DMS79 treated with DMSO at 0.1 percent for 48 hours (cell line): Measurements from ENCODE around the gene C12orf60.
"Not testable (repeated sequence)": the region's sequence is repeated elsewhere in the genome, so short reads cannot be mapped to it uniquely, and the experiment has no call there.

Source experiments
- DNase-seq: peaks from one replicate; lab custom pipeline; 2025; lab: John Stamatoyannopoulos, UW

Gene C12orf60

GRCh38 chr12:14803011-14803829 lies at the start of gene C12orf60, which contains the start of gene WBP11:
Gene C12orf60, plus strand, starts transcription at chr12:14803670. Its CDS starts 19,266 bp downstream, at chr12:14822936.
Gene WBP11, minus strand, starts transcription at chr12:14803478. Its CDS starts 2,095 bp downstream, at chr12:14801383.
- peak; percentile 99 for DNase-seq

GRCh38 chr12:14756334-14757143 lies 46.9 kb upstream of the C12orf60 start:
- no peak for DNase-seq

- not testable (repeated sequence) for DNase-seq
Observed at GRCh38 chr12:14759711-14760280, 43.7 kb upstream of the C12orf60 start.

GRCh38 chr12:14765398-14765797 lies 38.1 kb upstream of the C12orf60 start:
- DNase-seq, result no peak

- not testable (repeated sequence) for DNase-seq
Observed at GRCh38 chr12:14766020-14766419, 37.5 kb upstream of the C12orf60 start.

- no peak for DNase-seq
Observed at GRCh38 chr12:14766649-14767215, 36.7 kb upstream of the C12orf60 start.

GRCh38 chr12:14767617-14768016 lies 35.9 kb upstream of the C12orf60 start:
- DNase-seq, result no peak

- DNase-seq, result peak; percentile 37
Observed at GRCh38 chr12:14768823-14769405, 34.6 kb upstream of the C12orf60 start.

GRCh38 chr12:14769466-14769968 lies 34.0 kb upstream of the C12orf60 start:
- DNase-seq, result peak; percentile 46

- DNase-seq, result peak; percentile 77
Observed at GRCh38 chr12:14769969-14770495, 33.4 kb upstream of the C12orf60 start.

GRCh38 chr12:14770496-14771461 lies 32.7 kb upstream of the C12orf60 start:
- DNase-seq, result peak; percentile 92

- DNase-seq, result peak; percentile 29
Observed at GRCh38 chr12:14771651-14772137, 31.8 kb upstream of the C12orf60 start.

GRCh38 chr12:14772946-14773345 lies 30.5 kb upstream of the C12orf60 start:
- no peak for DNase-seq

- DNase-seq, result no peak
Observed at GRCh38 chr12:14773685-14774073, 29.8 kb upstream of the C12orf60 start.

GRCh38 chr12:14774074-14774905 lies 29.2 kb upstream of the C12orf60 start:
- DNase-seq, result no peak

- no peak for DNase-seq
Observed at GRCh38 chr12:14774906-14775635, 28.4 kb upstream of the C12orf60 start.

GRCh38 chr12:14775636-14775980 lies 27.9 kb upstream of the C12orf60 start:
- no peak for DNase-seq

GRCh38 chr12:14776236-14776961 lies 27.1 kb upstream of the C12orf60 start:
- DNase-seq, result no peak
